HL-60 (cell line): ENCODE data around the gene SCUBE1.

Experiments
- GABPA ChIP-seq: IDR thresholded peaks from 2 replicates; pipeline ENCODE4 v1.6.1; 2012; ENCODE audit warnings: low read depth
- POLR2AphosphoS5 ChIP-seq: IDR thresholded peaks from 2 replicates; pipeline ENCODE4 v1.6.1; 2012; ENCODE audit warnings: low read depth
- TF ChIP-seq, protein P1 (sequence below): IDR thresholded peaks from one replicate; pipeline ENCODE4 v1.5.1; 2011; ENCODE audit warnings: low read length, control low read depth, inconsistent platforms; ENCODE audit not compliant: insufficient read depth
- TF ChIP-seq, protein P2 (sequence below): IDR thresholded peaks from 2 replicates; pipeline ENCODE4 v1.6.1; 2012; ENCODE audit warnings: low read depth; ENCODE audit not compliant: insufficient replicate concordance

DNA sequence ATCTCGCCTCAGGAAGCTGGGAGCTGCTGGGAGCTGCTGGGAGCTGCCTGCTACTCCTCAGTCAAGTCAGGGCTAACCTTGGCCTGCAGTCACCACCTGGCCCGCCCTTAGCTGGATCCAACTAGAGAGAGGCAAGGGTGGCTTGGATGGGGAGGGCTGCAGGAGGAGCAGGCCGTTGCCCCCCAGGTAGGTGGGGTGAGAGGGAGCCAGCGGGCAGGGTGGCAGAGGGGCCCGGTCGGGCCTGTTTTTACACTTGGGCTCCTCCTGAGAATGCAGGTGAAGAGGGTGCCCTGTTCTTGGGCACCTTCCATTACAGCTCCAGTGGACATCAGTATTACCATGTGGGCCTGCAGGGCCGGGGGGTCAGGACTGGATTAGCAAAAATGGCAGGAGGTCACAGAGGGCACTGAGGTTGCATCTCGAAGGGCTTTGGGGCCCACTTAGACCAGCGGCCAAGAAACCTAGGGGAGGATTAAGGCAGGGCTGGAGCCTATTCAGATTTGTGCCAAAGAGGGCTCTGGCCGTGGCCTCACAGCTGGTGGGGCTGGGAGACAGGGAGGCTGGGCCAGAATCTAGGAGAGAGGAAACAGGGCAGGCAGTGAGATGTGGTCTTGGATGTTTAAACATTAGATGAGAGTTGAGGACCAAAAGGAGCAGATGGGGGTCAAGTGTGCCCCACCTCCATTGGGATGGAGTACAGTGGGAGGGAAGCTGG is 95.5 kb downstream of the SCUBE1 start:
- TF ChIP-seq, protein P1, sequence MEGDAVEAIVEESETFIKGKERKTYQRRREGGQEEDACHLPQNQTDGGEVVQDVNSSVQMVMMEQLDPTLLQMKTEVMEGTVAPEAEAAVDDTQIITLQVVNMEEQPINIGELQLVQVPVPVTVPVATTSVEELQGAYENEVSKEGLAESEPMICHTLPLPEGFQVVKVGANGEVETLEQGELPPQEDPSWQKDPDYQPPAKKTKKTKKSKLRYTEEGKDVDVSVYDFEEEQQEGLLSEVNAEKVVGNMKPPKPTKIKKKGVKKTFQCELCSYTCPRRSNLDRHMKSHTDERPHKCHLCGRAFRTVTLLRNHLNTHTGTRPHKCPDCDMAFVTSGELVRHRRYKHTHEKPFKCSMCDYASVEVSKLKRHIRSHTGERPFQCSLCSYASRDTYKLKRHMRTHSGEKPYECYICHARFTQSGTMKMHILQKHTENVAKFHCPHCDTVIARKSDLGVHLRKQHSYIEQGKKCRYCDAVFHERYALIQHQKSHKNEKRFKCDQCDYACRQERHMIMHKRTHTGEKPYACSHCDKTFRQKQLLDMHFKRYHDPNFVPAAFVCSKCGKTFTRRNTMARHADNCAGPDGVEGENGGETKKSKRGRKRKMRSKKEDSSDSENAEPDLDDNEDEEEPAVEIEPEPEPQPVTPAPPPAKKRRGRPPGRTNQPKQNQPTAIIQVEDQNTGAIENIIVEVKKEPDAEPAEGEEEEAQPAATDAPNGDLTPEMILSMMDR = no peak
- TF ChIP-seq POLR2AphosphoS5 = no peak
- TF ChIP-seq, protein P2, sequence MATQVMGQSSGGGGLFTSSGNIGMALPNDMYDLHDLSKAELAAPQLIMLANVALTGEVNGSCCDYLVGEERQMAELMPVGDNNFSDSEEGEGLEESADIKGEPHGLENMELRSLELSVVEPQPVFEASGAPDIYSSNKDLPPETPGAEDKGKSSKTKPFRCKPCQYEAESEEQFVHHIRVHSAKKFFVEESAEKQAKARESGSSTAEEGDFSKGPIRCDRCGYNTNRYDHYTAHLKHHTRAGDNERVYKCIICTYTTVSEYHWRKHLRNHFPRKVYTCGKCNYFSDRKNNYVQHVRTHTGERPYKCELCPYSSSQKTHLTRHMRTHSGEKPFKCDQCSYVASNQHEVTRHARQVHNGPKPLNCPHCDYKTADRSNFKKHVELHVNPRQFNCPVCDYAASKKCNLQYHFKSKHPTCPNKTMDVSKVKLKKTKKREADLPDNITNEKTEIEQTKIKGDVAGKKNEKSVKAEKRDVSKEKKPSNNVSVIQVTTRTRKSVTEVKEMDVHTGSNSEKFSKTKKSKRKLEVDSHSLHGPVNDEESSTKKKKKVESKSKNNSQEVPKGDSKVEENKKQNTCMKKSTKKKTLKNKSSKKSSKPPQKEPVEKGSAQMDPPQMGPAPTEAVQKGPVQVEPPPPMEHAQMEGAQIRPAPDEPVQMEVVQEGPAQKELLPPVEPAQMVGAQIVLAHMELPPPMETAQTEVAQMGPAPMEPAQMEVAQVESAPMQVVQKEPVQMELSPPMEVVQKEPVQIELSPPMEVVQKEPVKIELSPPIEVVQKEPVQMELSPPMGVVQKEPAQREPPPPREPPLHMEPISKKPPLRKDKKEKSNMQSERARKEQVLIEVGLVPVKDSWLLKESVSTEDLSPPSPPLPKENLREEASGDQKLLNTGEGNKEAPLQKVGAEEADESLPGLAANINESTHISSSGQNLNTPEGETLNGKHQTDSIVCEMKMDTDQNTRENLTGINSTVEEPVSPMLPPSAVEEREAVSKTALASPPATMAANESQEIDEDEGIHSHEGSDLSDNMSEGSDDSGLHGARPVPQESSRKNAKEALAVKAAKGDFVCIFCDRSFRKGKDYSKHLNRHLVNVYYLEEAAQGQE = no peak
- no peak for TF ChIP-seq GABPA
